ENCODE results near the gene LCN12. TPM values are rescaled to one million over a fixed set of nuclear protein-coding genes. Genes with fewer than 3 reads are reported as not detected.

Gene LCN12
- total RNA-seq, 8 experiments from 2014 or later = 0.38 to 4.3 (median 1.2) TPM

DNA sequence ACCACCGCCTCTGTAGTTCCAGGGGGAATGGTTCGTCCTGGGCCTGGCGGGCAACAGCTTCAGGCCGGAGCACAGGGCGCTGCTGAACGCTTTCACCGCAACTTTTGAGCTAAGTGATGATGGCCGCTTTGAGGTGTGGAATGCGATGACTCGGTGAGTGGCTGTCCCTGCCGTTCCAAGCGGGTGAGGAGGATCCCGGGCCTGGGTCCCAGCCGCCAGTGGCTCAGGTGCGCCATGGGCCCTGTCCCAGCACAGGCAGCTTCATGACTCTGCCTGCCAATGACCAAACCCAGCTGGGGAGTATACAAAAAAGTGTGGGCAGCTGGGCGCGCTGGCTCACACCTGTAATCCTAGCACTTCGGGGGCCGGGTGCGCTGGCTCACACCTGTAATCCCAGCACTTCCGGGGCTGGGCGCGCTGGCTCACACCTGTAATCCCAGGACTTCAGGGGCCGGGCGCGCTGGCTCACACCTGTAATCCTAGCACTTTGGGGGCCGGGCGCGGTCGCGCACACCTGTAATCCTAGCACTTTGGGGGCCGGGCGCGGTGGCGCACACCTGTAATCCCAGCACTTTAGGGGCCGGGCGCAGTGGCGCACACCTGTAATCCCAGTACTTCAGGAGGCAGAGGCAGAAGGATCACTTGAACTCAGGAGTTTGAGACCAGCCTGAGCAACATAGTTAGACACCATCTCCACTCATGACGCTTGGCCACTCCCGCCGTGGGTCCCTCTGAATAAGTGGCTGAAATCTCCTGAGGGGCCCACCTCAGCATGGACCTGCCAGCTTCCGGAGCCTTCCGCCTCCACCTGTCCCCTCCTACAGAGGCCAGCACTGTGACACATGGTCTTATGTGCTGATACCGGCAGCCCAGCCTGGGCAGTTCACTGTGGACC is 1.1 kb downstream of the LCN12 start:
- WGBS, 10 experiments = 38 to 97% (median 94%) methylated on average over 2 to 12 of the region's 44 CpGs; no CpG with 5 or more reads in 4 of the 10 experiments
- no peak overlapping the region for H3K27ac ChIP-seq
- in situ Hi-C loops (cut with MboI; ENCODE audit: low pct_unique_long_range_greater_than_20kb in 2 of 9, low sequenced_read_pairs in 9 of 9, unreplicated experiment in 9 of 9) = no loop called here

GRCh38 chr9:136953771-136954269 is 1.7 kb downstream of the LCN12 start:
- 100% methylated on average over 1 of the region's 19 CpGs; no CpG with 5 or more reads in 9 of the 10 experiments for WGBS, 10 experiments
- Histone ChIP-seq H3K27ac (no peak overlapping the region), H3K4me3 (no peak overlapping the region), H3K4me1 (replicated peaks in 1 of 2) (peaks cover 23 to 25% of the 10 kb centered on the region in 2 donors)
- no peak for ATAC-seq (replicated peaks in 6 of 8)
- in situ Hi-C loops (cut with MboI; ENCODE audit: low pct_unique_long_range_greater_than_20kb in 2 of 9, low sequenced_read_pairs in 9 of 9, unreplicated experiment in 9 of 9) = no loop called here

More for the DNA sequence above, 1.1 kb downstream of the LCN12 start:
- H3K4me3 ChIP-seq = no peak overlapping the region
- no peak for ATAC-seq (replicated peaks in 6 of 8)
- H3K4me1 ChIP-seq (replicated peaks in 1 of 2) = peaks cover 23 to 28% of the 10 kb centered on the region in 2 donors

- Histone ChIP-seq H3K4me1 (replicated peaks in 1 of 2) (peaks cover 18 to 20% of the 10 kb centered on the region in 2 donors), H3K4me3 (no peak overlapping the region), H3K27ac (no peak overlapping the region)
- ATAC-seq (replicated peaks in 6 of 8) = no peak
- in situ Hi-C loops (cut with MboI; ENCODE audit: low pct_unique_long_range_greater_than_20kb in 2 of 9, low sequenced_read_pairs in 9 of 9, unreplicated experiment in 9 of 9) = no loop called here
- WGBS, 10 experiments = 47 to 94% (median 60%) methylated on average over 1 to 8 of the region's 25 CpGs; no CpG with 5 or more reads in 5 of the 10 experiments
Observed at GRCh38 chr9:136954270-136955083, 2.4 kb downstream of the LCN12 start.

DNA sequence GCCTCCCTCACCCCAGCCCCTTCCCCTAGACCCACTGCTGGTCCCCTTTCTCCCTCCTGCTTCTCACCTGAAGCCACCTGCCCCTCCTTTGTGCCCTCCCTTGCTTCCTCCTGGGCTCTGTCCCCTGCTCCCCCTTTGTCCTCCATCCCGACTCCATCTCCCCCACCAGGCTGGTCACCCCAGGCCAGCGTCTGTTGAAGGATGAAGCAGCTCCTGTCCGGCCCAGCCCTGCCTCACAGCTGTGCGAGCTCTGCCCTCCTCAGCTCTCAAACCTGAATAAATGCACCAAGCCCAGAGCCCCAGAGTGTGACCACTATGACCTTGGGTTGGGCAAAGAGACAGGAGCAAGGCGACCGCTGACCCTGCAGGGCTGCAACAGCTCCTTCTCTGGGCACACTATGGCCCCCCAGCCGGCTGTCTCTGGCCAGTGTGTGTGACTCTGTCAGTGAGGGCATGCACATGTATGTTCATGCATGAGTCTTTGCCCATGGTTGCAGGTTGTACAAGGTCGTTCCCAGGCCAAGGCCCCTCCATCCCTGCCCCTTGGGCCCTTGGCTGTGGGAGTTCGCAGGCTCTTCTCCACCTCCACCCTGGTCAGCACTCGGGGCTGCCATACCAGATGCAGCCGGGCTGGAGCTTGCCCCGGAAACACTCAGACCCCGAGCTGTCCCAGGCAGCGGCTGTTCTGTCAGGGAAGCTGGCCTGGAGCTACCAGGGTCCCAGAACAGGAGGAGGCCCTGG is 3.3 kb downstream of the LCN12 start:
- H3K27ac ChIP-seq = no peak overlapping the region
- in situ Hi-C loops (cut with MboI; ENCODE audit: low pct_unique_long_range_greater_than_20kb in 2 of 9, low sequenced_read_pairs in 9 of 9, unreplicated experiment in 9 of 9) = no loop called here
- WGBS, 10 experiments = 0 to 44% (median 0%) methylated on average over 1 to 3 of the region's 14 CpGs; no CpG with 5 or more reads in 7 of the 10 experiments
- no peak for ATAC-seq (replicated peaks in 6 of 8)
- H3K4me1 ChIP-seq (replicated peaks in 1 of 2) = peaks cover 17% of the 10 kb centered on the region in 2 donors
- H3K4me3 ChIP-seq = no peak overlapping the region

- 65 to 100% (median 80%) methylated on average over 1 to 5 of the region's 9 CpGs; no CpG with 5 or more reads in 7 of the 10 experiments for WGBS, 10 experiments
- peaks cover 13% of the 10 kb centered on the region in 2 donors for H3K4me1 ChIP-seq (replicated peaks in 1 of 2)
- H3K27ac ChIP-seq = no peak overlapping the region
- in situ Hi-C loops (cut with MboI; ENCODE audit: low pct_unique_long_range_greater_than_20kb in 2 of 9, low sequenced_read_pairs in 9 of 9, unreplicated experiment in 9 of 9) = no loop called here
- ATAC-seq (replicated peaks in 6 of 8) = no peak
- no peak overlapping the region for H3K4me3 ChIP-seq
Observed at GRCh38 chr9:136955943-136956335, 3.9 kb downstream of the LCN12 start.

- peaks cover 12 to 19% of the 10 kb centered on the region in 2 donors for H3K4me1 ChIP-seq (replicated peaks in 1 of 2)
- WGBS, 10 experiments = 47 to 94% (median 86%) methylated on average over 1 to 4 of the region's 4 CpGs; no CpG with 5 or more reads in 3 of the 10 experiments
- in situ Hi-C loops (cut with MboI; ENCODE audit: low pct_unique_long_range_greater_than_20kb in 2 of 9, low sequenced_read_pairs in 9 of 9, unreplicated experiment in 9 of 9) = no loop called here
- no peak overlapping the region for H3K4me3 ChIP-seq
- no peak for ATAC-seq (replicated peaks in 6 of 8)
- H3K27ac ChIP-seq = no peak overlapping the region
Observed at GRCh38 chr9:136956604-136957003, 4.5 kb downstream of the LCN12 start.

DNA sequence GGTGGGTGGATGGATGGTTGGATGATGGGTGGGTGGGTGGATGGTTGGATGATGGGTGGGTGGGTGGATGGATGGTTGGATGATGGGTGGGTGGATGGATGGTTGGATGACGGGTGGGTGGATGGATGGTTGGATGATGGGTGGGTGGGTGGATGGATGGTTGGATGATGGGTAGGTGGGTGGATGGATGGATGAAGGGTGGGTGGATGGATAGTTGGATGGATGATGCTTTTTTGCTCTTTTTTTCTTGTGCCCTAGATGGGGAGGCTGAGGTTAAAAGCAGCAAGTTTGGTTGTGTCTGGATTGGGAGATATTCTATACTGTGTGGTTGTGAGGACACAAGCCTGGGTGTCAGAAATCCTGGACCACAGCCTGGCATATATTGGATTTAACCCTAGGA is 5.4 kb downstream of the LCN12 start:
- no CpG with 5 or more reads among the region's 1 CpG for WGBS, 10 experiments
- Histone ChIP-seq H3K27ac (no peak overlapping the region), H3K4me1 (replicated peaks in 1 of 2) (peaks cover 3 to 11% of the 10 kb centered on the region in 2 donors), H3K4me3 (no peak overlapping the region)
- ATAC-seq (replicated peaks in 6 of 8) = no peak
- in situ Hi-C loops (cut with MboI; ENCODE audit: low pct_unique_long_range_greater_than_20kb in 2 of 9, low sequenced_read_pairs in 9 of 9, unreplicated experiment in 9 of 9) = no loop called here

DNA sequence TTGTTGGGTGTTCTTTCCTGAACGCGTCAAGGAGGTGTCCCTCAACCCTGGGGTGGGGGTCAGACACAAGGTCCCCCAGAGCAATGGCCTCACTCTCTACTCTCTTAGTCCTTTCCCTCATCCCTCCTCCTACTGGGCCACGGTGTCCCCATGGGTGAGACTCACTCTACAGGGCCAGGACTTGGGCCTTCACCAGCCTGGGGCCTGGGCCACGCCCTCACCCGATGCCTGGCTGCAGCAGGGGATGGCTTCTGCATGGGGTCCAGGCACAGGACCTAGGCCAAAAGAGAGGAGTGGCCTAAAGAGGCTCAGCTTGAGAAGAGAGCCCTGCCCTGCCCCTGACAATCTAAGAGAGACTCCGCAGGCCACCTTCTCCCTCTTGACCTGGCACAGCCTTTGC is 5.8 kb downstream of the LCN12 start:
- in situ Hi-C loops (cut with MboI; ENCODE audit: low pct_unique_long_range_greater_than_20kb in 2 of 9, low sequenced_read_pairs in 9 of 9, unreplicated experiment in 9 of 9) = no loop called here
- H3K4me1 ChIP-seq (replicated peaks in 1 of 2) = peaks cover 0 to 8% of the 10 kb centered on the region in 2 donors
- no peak overlapping the region for H3K27ac ChIP-seq
- no peak for ATAC-seq (replicated peaks in 6 of 8)
- no peak overlapping the region for H3K4me3 ChIP-seq
- 70 to 100% (median 90%) methylated on average over 1 to 4 of the region's 6 CpGs; no CpG with 5 or more reads in 4 of the 10 experiments for WGBS, 10 experiments

DNA sequence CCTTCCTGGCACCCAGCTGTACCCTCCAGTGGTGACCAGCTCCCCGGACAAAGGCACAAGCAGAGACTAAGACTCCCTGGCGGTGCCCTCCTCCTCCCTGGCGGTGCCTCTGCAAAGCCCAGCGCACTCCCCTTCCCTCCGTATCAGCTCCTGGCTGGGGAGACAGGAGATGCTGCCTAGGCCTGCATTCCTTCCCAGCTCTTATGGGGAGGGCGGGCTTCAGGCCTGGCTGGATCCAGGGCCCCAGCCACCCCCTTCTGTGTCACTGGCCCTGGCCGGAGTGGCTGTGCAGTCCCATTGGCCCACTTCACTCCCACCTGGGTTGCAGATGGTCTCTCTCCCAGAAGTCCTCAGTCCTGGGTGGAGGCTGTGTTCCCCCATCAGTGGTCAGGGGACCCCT is 6.4 kb downstream of the LCN12 start:
- Histone ChIP-seq H3K4me1 (replicated peaks in 1 of 2) (peaks cover 0 to 8% of the 10 kb centered on the region in 2 donors), H3K4me3 (no peak overlapping the region), H3K27ac (no peak overlapping the region)
- in situ Hi-C loops (cut with MboI; ENCODE audit: low pct_unique_long_range_greater_than_20kb in 2 of 9, low sequenced_read_pairs in 9 of 9, unreplicated experiment in 9 of 9) = no loop called here
- 37 to 100% (median 86%) methylated on average over 1 to 4 of the region's 7 CpGs; no CpG with 5 or more reads in 4 of the 10 experiments for WGBS, 10 experiments
- no peak for ATAC-seq (replicated peaks in 6 of 8)

DNA sequence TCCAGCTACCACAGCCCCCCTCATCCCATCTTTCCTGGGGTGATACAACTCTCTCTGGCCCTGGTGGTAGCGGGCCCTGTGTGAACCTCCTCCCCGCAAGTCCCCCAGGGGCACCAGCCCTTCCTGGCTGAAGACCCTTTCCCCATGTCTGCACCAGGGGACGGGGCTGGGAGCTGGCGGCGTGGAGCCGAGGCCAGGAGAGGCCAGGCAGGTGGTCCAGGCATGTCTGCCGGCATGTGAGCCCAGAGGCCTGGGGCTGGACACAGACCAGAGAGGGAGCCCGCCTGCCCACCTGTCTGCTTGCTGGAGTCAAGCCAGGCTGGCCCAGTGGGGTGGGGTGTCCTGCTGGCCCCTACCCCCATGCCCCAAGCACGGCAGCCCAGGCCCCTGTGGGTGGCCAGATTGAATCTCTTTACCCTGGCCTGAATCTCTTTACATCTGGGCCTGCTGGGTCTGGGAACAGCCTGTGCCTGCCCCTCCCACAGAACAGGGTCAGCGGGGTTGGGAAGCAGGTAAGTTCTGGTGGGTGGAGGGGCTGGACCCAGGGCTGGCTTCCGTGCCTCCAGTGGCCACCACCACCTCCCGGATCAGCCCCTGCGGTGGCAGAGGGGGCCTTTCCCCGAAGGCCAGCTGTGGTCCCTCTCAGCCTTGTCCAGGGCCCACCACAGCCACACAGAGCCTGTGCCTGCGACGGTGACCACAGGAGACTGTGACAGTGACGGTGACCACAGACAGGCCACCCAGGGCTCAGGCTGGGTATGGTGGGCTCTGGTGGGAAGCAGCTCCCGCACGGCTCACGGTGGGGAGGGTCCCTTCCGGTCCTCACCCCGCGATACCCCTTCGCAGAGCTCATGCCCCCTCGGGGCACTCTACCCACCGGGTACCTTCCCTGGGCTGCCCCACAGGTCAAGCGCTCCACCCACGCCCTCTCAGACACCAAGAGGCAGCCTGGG is 7.1 kb downstream of the LCN12 start:
- no peak overlapping the region for H3K4me3 ChIP-seq
- H3K4me1 ChIP-seq (replicated peaks in 1 of 2) = peaks cover 0 to 8% of the 10 kb centered on the region in 2 donors
- in situ Hi-C loops (cut with MboI; ENCODE audit: low pct_unique_long_range_greater_than_20kb in 2 of 9, low sequenced_read_pairs in 9 of 9, unreplicated experiment in 9 of 9) = no loop called here
- no peak overlapping the region for H3K27ac ChIP-seq
- 20 to 81% methylated on average over 1 to 6 of the region's 28 CpGs; no CpG with 5 or more reads in 8 of the 10 experiments for WGBS, 10 experiments
- ATAC-seq (replicated peaks in 6 of 8) = no peak

DNA sequence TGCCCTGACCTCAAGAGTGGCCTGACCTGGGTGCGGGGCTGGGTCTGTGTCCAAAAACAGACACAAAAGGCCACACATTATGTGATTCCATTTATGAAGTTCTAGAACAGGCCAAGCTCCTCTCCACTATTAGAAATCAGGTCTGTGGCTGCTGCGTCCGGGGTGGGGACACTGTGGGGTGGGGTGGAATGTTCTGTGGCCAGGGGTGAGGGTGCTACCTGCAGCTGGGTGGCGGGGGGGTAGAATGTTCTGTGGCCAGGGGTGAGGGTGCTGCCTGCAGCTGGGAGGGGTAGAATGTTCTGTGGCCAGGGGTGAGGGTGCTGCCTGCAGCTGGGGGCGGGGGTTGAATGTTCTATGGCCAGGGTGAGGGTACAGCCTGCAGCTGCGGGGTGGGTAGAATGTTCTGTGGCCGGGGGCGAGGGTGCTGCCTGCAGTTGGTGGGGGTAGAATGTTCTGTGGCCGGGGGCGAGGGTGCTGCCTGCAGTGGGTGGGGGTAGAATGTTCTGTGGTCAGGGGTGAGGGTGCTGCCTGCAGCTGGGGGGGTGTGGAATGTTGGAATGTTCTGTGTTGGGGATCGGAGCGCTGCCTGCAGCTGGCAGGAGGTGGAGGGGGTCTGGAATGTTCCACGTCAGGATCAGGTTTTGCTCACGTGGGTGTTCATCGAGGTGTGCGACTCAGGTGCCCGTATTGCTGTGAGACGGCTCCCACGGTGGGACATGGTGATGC is 8.3 kb downstream of the LCN12 start:
- WGBS, 10 experiments = 100% methylated on average over 1 of the region's 19 CpGs; no CpG with 5 or more reads in 9 of the 10 experiments
- Histone ChIP-seq H3K4me3 (no peak overlapping the region), H3K27ac (no peak overlapping the region), H3K4me1 (replicated peaks in 1 of 2) (peaks cover 0 to 8% of the 10 kb centered on the region in 2 donors)
- in situ Hi-C loops (cut with MboI; ENCODE audit: low pct_unique_long_range_greater_than_20kb in 2 of 9, low sequenced_read_pairs in 9 of 9, unreplicated experiment in 9 of 9) = no loop called here
- no peak for ATAC-seq (replicated peaks in 6 of 8)

All from motor neuron (in vitro differentiated cells).